ENCODE data around the gene ZDHHC11B.

Gene ZDHHC11B

DNA sequence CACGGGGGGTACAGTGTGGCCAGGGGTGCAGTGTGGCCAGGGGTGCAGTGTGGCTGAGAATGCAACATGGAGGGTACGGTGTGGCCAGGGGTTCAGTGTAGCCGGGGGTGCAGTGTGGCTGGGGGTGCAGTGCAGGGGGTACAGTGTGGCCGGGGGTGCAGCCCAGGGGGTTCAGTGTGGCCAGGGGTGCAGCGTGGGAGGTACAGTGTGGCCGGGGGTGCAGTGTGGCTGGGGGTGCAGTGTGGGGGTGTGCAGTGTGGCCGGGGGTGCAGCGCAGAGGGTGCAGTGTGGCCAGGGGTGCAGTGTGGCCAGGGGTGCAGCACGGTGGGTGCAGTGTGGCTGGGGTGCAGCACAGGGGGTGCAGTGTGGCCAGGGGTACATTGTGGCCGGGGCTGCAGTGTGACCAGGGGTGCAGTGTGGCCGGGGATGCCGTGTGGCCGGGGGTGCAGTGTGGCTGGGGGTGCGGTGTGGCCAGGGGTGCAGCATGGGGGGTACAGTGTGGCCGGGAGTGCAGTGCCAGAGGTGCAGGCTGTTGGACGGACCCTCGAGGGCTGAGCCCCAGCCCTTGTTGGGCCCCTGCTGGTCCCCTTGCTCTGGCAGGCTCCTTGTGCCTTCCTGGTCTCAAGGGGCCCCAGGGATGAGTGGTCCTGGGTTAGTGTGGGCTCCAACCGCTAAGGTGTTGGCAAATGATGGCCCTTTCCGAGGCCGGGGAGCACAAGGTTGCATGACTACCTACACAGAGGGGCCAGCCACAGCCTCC lies 109.2 kb downstream of the ZDHHC11B start:
- H3K4me3 ChIP-seq (ENCODE audit: low read depth, low read length), result no peak overlapping the region
- TF ChIP-seq, protein P1, sequence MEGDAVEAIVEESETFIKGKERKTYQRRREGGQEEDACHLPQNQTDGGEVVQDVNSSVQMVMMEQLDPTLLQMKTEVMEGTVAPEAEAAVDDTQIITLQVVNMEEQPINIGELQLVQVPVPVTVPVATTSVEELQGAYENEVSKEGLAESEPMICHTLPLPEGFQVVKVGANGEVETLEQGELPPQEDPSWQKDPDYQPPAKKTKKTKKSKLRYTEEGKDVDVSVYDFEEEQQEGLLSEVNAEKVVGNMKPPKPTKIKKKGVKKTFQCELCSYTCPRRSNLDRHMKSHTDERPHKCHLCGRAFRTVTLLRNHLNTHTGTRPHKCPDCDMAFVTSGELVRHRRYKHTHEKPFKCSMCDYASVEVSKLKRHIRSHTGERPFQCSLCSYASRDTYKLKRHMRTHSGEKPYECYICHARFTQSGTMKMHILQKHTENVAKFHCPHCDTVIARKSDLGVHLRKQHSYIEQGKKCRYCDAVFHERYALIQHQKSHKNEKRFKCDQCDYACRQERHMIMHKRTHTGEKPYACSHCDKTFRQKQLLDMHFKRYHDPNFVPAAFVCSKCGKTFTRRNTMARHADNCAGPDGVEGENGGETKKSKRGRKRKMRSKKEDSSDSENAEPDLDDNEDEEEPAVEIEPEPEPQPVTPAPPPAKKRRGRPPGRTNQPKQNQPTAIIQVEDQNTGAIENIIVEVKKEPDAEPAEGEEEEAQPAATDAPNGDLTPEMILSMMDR (IDR thresholded peaks at IDR 0.05; ENCODE audit: control insufficient read depth, extremely low read depth, insufficient read depth), result no peak
- DNase-seq (ENCODE audit: low read depth), result no peak

DNA sequence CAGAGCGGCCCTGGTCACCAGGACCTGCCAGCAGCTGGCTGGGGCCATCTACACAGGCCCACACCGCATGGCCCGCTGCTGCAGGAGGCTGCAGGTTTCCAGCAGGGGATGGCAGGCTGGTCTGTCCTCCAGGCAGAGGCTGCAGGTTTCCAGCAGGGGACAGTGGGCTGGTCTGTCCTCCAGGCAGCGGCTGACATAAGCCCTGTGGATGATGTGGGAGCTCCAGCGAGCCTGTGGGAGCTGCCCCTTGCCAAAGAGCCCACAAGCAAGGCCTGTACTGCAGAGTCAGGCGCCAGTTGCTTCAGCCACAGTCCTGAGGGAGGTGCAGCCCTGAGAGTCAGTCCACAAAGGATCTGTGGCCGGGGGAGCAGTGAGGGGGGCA lies 109.9 kb downstream of the ZDHHC11B start:
- no peak for DNase-seq (ENCODE audit: low read depth)
- H3K4me3 ChIP-seq (ENCODE audit: low read depth, low read length), result no peak overlapping the region
- TF ChIP-seq, protein P1 (IDR thresholded peaks at IDR 0.05; ENCODE audit: control insufficient read depth, extremely low read depth, insufficient read depth), result no peak

GRCh38 chr5:673831-674629 lies 110.5 kb downstream of the ZDHHC11B start:
- TF ChIP-seq, protein P1 (IDR thresholded peaks at IDR 0.05; ENCODE audit: control insufficient read depth, extremely low read depth, insufficient read depth), result no peak
- no peak for DNase-seq (ENCODE audit: low read depth)
- no peak overlapping the region for H3K4me3 ChIP-seq (ENCODE audit: low read depth, low read length)

GRCh38 chr5:673161-673830 lies 111.2 kb downstream of the ZDHHC11B start:
- no peak for DNase-seq (ENCODE audit: low read depth)
- TF ChIP-seq, protein P1 (IDR thresholded peaks at IDR 0.05; ENCODE audit: control insufficient read depth, extremely low read depth, insufficient read depth), result no peak
- peak overlapping the region; percentile 42; the same call in 1 of the 2 replicates for H3K4me3 ChIP-seq (ENCODE audit: low read depth, low read length)

DNA sequence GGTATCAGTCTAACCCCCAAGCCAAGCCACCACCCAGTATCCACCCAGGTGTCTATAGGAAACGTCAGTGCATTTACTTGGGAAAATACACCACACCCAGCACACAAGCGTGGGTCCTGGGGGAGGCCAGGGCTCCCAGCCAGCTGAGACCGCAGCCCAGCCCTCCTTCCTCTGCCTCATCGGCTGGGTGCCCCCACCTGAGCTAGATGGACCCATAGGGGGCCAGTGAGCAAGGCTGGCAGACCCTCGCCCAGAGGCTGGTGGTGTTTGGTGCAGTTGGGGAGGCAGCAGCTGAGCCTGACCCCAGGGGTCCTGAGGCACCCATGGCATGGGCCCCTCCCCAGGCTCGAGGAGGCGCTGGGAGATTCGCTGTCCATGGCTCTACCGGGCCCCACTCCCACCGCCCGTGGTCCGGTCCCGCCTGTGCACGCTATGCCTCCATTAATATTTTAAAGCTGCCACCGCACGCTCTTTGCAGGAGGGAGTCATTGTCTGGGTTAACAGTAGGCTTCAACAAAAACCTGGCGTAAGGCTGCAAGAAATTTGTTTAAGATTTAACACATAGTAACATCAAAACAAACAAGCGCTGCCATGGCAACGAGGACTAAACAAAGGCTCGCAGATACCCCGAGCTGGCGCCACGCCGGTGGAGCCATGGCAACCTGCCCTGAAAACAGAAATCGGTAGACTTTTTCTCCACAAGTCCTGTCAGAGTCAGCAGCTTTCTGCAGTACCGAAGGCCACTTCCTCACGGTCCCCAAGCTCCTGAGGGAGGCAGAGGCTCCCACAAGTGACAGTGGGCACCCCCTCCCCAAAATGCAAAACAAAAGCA lies 112.0 kb downstream of the ZDHHC11B start:
- peak; percentile 89 for DNase-seq (ENCODE audit: low read depth)
- TF ChIP-seq, protein P1 (IDR thresholded peaks at IDR 0.05; ENCODE audit: control insufficient read depth, extremely low read depth, insufficient read depth), result no peak

More for the DNA sequence above, 112.0 kb downstream of the ZDHHC11B start:
- H3K4me3 ChIP-seq (ENCODE audit: low read depth, low read length), result peak overlapping the region; percentile 42

Data from LNCaP clone FGC (cell line).